ENCODE results near the gene UBL7. TPM values are rescaled to one million over a fixed set of nuclear protein-coding genes. Genes with fewer than 3 reads are reported as not detected.

Gene UBL7
- total RNA-seq, 1 experiment from 2014 or later = 47.5 TPM

DNA sequence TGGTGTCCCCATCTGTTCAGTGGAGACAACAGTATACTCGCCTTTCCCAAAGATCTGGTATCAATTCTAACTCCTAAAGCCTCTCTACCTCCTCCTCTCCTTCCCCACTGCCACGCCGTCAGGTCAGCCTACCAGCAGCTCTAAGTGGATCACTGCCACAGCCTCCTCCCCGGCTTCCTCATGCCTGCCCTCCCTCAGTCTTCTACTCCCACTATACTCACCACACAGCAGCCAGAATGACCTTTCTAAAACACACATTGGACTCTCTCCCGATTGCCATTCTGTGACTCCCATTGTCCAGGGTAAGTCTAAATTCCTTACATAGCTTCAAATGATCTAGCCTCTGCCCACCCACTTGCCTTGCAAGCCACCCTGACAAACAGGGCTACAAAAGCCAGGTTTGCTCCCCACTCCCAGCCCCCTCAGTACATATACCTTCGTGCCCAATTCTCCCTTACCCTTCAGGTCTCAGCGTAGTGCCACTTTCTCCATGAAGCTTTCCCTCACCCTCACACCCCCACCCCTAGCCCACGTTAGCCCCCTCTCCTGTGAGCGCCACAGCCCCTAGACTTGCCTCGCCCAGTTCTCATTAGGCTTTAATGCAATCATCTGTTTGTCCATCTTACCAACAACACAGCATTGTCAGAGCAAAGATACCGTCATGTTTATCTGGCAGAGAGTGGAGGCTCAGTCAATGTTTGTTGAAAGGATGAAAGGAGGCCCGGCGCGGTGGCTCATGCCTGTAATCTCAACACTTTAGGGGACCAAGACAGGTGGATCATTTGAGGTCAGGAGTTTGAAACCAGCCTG is 17.7 kb downstream of the UBL7 start:
- H4K20me1 ChIP-seq (ENCODE audit: control insufficient read depth, insufficient read depth, insufficient read length) = no peaks in the 10 kb centered on the region
- no peak overlapping the region for H2AFZ ChIP-seq (ENCODE audit: low read length)
- H3K14ac ChIP-seq (ENCODE audit: insufficient read depth, low read length) = no peak overlapping the region; the same call in 1 of the 2 replicates
- peaks cover 10 to 12% of the 10 kb centered on the region in 2 experiments for H3K4me1 Mint-ChIP-seq
- no peak overlapping the region for H3K56ac ChIP-seq (ENCODE audit: insufficient read length, low read depth, low read length)
- H3T11ph ChIP-seq (ENCODE audit: low read length) = no peak overlapping the region
- no peak overlapping the region for H3K18ac ChIP-seq (ENCODE audit: insufficient read length, low read depth, low read length)
- H3K4me2 ChIP-seq (ENCODE audit: insufficient read depth, insufficient read length, low read length) = no peak overlapping the region
- no peak overlapping the region for H3K4ac ChIP-seq (ENCODE audit: low read depth, low read length)
- no peaks in the 10 kb centered on the region for H3K4me1 ChIP-seq (ENCODE audit: insufficient read depth, low read length)
- no peak for DNase-seq
- H3K9ac ChIP-seq (ENCODE audit: extremely low read depth, insufficient read length, low read length) = no peak overlapping the region
- TF ChIP-seq, protein P1, sequence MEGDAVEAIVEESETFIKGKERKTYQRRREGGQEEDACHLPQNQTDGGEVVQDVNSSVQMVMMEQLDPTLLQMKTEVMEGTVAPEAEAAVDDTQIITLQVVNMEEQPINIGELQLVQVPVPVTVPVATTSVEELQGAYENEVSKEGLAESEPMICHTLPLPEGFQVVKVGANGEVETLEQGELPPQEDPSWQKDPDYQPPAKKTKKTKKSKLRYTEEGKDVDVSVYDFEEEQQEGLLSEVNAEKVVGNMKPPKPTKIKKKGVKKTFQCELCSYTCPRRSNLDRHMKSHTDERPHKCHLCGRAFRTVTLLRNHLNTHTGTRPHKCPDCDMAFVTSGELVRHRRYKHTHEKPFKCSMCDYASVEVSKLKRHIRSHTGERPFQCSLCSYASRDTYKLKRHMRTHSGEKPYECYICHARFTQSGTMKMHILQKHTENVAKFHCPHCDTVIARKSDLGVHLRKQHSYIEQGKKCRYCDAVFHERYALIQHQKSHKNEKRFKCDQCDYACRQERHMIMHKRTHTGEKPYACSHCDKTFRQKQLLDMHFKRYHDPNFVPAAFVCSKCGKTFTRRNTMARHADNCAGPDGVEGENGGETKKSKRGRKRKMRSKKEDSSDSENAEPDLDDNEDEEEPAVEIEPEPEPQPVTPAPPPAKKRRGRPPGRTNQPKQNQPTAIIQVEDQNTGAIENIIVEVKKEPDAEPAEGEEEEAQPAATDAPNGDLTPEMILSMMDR (conservative IDR thresholded peaks at IDR 0.05) = no peak
- peaks cover 5 to 19% (median 18%) of the 10 kb centered on the region in 3 experiments; a peak in 6 of 7 replicates for H3K36me3 Mint-ChIP-seq (ENCODE audit: insufficient read depth in 1 of 3, low read depth in 3 of 3)
- no peaks in the 10 kb centered on the region for H3K27me3 ChIP-seq (ENCODE audit: insufficient read depth, low read length)
- H4K91ac ChIP-seq (ENCODE audit: insufficient read length, low read depth, low read length) = no peak overlapping the region
- H3K9me3 ChIP-seq (ENCODE audit: control insufficient read depth, low read depth, low read length) = no peaks in the 10 kb centered on the region
- H3K9me3 Mint-ChIP-seq = no peaks in the 10 kb centered on the region
- H3K4me3 Mint-ChIP-seq = peak overlapping the region in 1 of 2 experiments; percentile 0; a peak in 2 of 5 replicates
- peak overlapping the region in 1 of 3 experiments; percentile 7; a peak in 3 of 7 replicates for H3K27ac Mint-ChIP-seq
- H2BK5ac ChIP-seq (ENCODE audit: insufficient read length, low read length) = no peak overlapping the region
- H3K79me2 ChIP-seq (ENCODE audit: insufficient read depth, low read length) = no peaks in the 10 kb centered on the region
- no CpG with 5 or more reads among the region's 14 CpGs for WGBS (ENCODE audit: extremely low coverage, insufficient read length, low lambda C conversion rate)
- no peak overlapping the region for H4K8ac ChIP-seq (replicated peaks; ENCODE audit: insufficient read length, low read depth, low read length)
- no peaks in the 10 kb centered on the region for H3K79me1 ChIP-seq (ENCODE audit: insufficient read depth, low read depth, low read length, poor library complexity, severe bottlenecking)
- no peaks in the 10 kb centered on the region for H3K23me2 ChIP-seq (ENCODE audit: insufficient read length, low read depth, low read length, poor library complexity, severe bottlenecking)
- no peak overlapping the region for H2AK5ac ChIP-seq (ENCODE audit: insufficient read length, low read length)
- no peak overlapping the region for H2BK20ac ChIP-seq (ENCODE audit: low read depth, low read length, poor library complexity, severe bottlenecking)
- no peaks in the 10 kb centered on the region for H3K27me3 Mint-ChIP-seq (ENCODE audit: low read depth)
- no peak overlapping the region for H4K5ac ChIP-seq (ENCODE audit: insufficient read length, low read depth, low read length)
- no peak overlapping the region for H2BK120ac ChIP-seq (ENCODE audit: low read depth, low read length, poor library complexity, severe bottlenecking)
- H2BK15ac ChIP-seq (ENCODE audit: low read depth, low read length) = no peak overlapping the region
- H3K23ac ChIP-seq (ENCODE audit: insufficient read length, low read depth, low read length) = no peak overlapping the region
- no peak overlapping the region for H3K27ac ChIP-seq (ENCODE audit: insufficient read length, low read depth, low read length)
- no peak overlapping the region for H2BK12ac ChIP-seq (ENCODE audit: insufficient read length, low read depth, low read length)

All from H9 (cell line).